Esophagus squamous epithelium (tissue), 4 donors: Measurements from ENCODE around the gene POLRMT.

Experiments used
- CTCF ChIP-seq, 6 experiments: fragments of 450-650 bp in 4 of 6; fragments of 200-600 bp in 2 of 6; sonication (generic) in 2 of 6; IDR thresholded peaks; one replicate each; pipeline ENCODE4 v1.5.1; 2016 to 2019; ENCODE audit warnings: antibody characterized with exemption in 6 of 6, mild to moderate bottlenecking in 4 of 6, moderate library complexity in 4 of 6
- POLR2A ChIP-seq, 4 donors: fragments of 450-650 bp; IDR thresholded peaks; one replicate each; pipeline ENCODE4 v1.6.1; 2017; ENCODE audit warnings: antibody characterized with exemption in 4 of 4, mild to moderate bottlenecking in 4 of 4, moderate library complexity in 3 of 4

GRCh38 chr19:658916-659839 is 25.8 kb upstream of the POLRMT start:
- TF ChIP-seq CTCF (IDR thresholded peaks at IDR 0.05) (no peak), POLR2A (IDR thresholded peaks at IDR 0.05) (peak in 2 of 4 donors; percentile 1 to 46)
